Tongue (tissue), 2 donors: ENCODE data around the gene ERCC3. TPM values are rescaled to one million over a fixed set of nuclear protein-coding genes. Genes with fewer than 3 reads are reported as not detected.
A peak's percentile ranks its signal among the peaks of the same experiment; 100 is the strongest.

Experiments
- DNase-seq: peaks from one replicate; pipeline ENCODE4 v3.0.0-alpha.2; 2015
- total RNA-seq: library from RNA; depleted of rRNA; stranded (reverse); fragments of >200 nt; gene quantifications from one replicate; pipeline ENCODE4 v1.2.3, GENCODE V29; 2014

The ERCC3 gene
- 59.2 TPM for total RNA-seq

DNA sequence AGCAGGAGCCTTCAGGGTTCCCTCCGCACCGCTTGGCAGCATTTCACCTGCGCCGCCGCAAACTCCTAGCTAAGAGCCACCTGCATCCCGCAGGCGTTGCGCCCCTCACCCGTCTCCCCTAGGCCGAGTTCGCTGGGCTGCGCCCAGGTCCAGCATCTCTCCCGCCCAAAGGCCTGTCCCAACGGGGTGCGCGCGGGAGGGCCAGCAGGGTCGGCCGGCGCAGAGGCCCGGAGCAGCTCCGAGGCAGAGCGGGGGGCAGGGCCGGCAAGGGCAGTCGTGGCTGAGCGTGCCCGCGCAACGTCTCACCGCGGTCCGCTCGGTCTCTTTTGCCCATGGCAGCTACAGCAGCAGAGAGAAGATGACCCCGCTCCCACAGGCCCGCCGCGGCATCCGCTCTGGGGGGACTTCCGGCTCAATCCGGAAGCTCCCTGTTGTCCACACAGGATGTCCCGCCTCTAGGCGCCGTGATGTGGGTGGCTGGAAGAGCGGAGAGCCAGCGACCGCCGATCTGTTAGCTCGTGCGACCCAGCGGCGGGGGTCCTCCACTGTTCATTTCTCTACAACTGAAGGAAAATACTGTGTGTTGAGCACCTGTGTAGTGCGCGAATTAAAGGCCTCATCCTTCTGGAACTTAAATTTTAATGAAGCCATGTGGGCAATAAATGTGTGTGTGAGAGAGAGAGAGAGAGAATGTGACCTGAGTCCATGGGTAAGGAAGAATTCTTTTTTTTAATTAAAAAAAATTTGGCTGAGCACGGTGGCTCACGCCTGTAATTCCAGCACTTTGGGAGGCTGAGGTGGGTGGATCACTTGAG, at the start of gene ERCC3:
ERCC3 (minus strand) TSS at position 397 of the 815 bp plus-strand sequence; CDS start at position 334, 63 bp downstream.
- DNase-seq, result peak; percentile 93

GRCh38 chr2:127343277-127343676, 49.3 kb upstream of the ERCC3 start:
- no peak for DNase-seq

- no peak for DNase-seq
Measured at GRCh38 chr2:127342101-127342500, 48.2 kb upstream of the ERCC3 start.

DNA sequence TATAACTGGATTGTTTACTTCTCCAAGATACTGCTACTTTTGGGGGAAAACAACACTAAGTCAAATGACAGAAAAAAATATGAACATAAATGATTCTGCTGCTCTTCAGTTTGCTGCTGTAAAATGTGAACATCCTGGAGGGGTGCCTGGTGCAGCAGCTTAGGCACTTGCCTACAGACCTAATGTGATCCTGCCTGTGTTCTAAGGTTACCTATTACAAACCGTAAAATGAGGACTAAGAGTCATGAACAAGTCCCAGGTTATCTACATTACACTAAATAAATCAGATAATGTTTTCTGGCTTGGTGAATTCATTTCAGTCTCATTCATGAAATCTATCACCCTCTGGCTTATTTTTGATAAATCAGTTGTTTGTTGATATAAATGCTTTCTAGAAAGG, 38.4 kb upstream of the ERCC3 start:
- no peak for DNase-seq

DNA sequence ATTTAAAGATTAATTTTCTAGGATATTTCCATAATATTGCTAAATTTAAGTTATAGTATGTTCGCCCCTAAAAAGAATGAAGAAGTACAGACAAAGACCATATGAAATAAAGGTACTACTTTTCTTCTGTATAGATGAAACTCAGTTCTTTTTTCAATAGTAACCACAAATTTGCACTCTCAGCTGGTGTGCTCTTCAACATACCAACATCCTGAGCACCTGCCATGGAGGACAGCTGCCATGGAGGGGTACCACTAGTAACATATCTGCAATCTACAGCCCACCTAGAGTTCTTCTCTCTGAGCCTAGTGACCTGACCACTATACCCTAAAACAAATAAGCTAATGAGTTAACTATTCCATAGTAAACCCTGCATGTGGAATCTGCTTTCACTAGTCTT, 36.8 kb upstream of the ERCC3 start:
- no peak for DNase-seq

DNA sequence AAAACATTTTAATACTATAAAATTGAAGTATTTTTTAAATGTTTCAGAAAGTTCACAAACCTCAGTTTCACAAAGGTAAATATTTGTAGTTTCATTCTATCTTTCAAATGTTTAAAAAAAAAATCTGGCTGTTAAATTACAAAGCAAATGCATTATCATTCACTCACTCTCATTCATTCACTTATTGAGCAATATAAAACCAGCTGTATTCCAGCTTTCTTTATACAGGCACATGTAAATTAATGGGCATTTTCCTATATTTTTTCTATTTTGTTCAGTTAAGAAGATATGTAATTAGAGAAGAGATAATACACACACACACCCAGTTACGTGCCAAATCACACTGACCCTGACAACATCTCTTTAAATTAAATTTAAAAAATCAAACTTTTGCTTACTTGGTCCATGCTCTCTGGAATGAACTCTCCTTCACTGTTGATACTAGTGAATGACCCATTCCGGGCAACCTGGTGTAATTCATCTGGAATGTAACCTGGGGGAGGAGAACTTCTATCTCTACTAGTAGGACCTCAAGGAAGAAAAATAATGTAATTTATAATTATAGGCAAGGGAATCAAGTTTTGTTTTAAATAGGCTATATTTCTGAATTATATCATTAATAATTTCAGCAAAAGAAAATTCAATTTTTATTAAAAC, 32.5 kb upstream of the ERCC3 start:
- no peak for DNase-seq

GRCh38 chr2:127324635-127325034, 30.7 kb upstream of the ERCC3 start:
- peak; percentile 77 for DNase-seq

GRCh38 chr2:127321303-127321702, 27.4 kb upstream of the ERCC3 start:
- DNase-seq, result no peak

GRCh38 chr2:127320586-127321275, 26.8 kb upstream of the ERCC3 start:
- DNase-seq, result no peak

DNA sequence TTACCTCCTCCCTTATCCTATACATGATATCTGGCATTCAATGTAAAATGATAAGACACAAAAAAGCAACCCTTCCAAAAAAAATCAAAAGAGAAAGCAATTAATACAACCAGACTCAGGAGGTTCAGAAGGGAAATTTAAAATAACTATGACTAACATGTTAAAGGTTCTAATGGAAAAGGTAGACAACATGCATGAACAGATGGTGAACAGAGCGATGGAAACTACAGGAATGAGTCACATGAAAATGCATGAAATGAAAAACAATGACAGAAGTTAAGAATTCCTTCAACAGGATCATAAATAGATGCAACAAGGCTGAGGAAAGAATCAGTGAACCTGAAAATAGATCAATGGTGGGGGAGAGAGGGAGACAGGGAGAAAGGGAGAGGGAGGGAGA, 26.1 kb upstream of the ERCC3 start:
- DNase-seq, result no peak

- DNase-seq, result no peak
Measured at GRCh38 chr2:127314193-127314988, 20.4 kb upstream of the ERCC3 start.

GRCh38 chr2:127313406-127313805, 19.5 kb upstream of the ERCC3 start:
- no peak for DNase-seq

GRCh38 chr2:127310980-127311379, 17.0 kb upstream of the ERCC3 start:
- no peak for DNase-seq

- DNase-seq, result no peak
Measured at GRCh38 chr2:127309468-127309867, 15.5 kb upstream of the ERCC3 start.

- no peak for DNase-seq
Measured at GRCh38 chr2:127308586-127309138, 14.7 kb upstream of the ERCC3 start.

DNA sequence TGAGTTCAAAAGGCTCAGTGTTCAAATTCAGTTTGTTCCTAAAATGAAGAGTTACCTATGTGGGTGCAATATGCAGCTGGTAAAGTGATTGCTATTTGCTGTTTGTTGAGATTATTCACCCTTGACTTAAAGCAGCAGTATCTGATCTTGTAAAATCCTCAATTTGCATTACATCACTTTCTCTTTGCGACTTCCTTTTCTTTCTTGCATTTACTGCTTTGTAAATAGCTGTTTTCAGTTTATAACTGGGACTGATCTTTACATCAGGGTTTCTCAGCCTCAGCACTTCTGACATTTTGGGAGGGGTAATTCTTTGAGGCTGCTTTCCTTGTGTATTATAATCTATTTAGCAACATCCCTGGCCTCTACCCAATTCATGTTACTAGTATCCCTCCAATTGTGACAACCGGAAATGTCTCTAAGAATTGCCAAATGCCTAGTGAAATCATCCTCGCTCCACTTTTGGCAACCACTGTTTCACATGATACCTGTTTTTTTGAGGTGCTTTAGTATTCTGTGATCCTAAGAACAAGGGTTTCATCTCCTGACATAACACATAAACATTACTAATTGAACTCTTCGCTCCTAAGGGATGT, 12.1 kb upstream of the ERCC3 start:
- no peak for DNase-seq

GRCh38 chr2:127302168-127302567, 8.2 kb upstream of the ERCC3 start:
- no peak for DNase-seq

GRCh38 chr2:127293386-127293747, 577 bp downstream of the ERCC3 start:
- no peak for DNase-seq

DNA sequence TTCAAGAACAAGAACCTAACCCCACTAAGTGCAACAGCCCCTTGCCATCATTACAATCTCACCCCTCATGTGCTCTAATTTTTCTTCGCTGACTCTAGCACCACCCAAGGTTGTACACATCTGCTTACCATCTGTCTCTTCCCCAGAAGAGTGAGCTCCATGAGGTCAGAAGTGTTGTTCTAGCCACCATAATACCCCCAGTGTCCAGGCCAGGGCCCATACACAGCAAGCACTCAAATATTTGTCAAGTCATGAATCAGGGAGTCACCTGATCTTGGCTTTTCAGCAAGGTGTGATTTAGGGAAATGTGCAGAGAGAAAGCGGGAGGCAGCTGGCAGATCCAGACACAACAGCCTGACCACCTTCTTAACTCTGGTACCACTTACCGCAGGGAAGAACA, 5.7 kb downstream of the ERCC3 start:
- DNase-seq, result no peak

- no peak for DNase-seq
Measured at GRCh38 chr2:127283275-127283674, 10.7 kb downstream of the ERCC3 start.

GRCh38 chr2:127280693-127281092, 13.3 kb downstream of the ERCC3 start:
- no peak for DNase-seq

- no peak for DNase-seq
Measured at GRCh38 chr2:127279781-127280180, 14.2 kb downstream of the ERCC3 start.
